ENCODE results near the gene FHOD3. TPM values are rescaled to one million over a fixed set of nuclear protein-coding genes. Genes with fewer than 3 reads are reported as not detected.

Gene FHOD3
- total RNA-seq, 1 donor: not detected

- H3K4me1 ChIP-seq (ENCODE audit: insufficient read depth, low read length): no peaks in the 10 kb centered on the region
- no peak overlapping the region for H3K4me3 ChIP-seq (ENCODE audit: low read length)
- no peaks in the 10 kb centered on the region for H3K9me3 ChIP-seq (ENCODE audit: low read depth, low read length)
- no peaks in the 10 kb centered on the region for H3K27me3 ChIP-seq (ENCODE audit: insufficient read depth, low read length)
Measured at GRCh38 chr18:36608107-36608506, 310.6 kb downstream of the FHOD3 start.

GRCh38 chr18:36610258-36610657 lies 312.7 kb downstream of the FHOD3 start:
- H3K9me3 ChIP-seq (ENCODE audit: low read depth, low read length): no peaks in the 10 kb centered on the region
- no peaks in the 10 kb centered on the region for H3K27me3 ChIP-seq (ENCODE audit: insufficient read depth, low read length)
- H3K4me1 ChIP-seq (ENCODE audit: insufficient read depth, low read length): no peaks in the 10 kb centered on the region
- H3K4me3 ChIP-seq (ENCODE audit: low read length): no peak overlapping the region

- Histone ChIP-seq H3K27me3 (ENCODE audit: insufficient read depth, low read length) (no peaks in the 10 kb centered on the region), H3K9me3 (ENCODE audit: low read depth, low read length) (no peaks in the 10 kb centered on the region), H3K4me3 (ENCODE audit: low read length) (no peak overlapping the region), H3K4me1 (ENCODE audit: insufficient read depth, low read length) (no peaks in the 10 kb centered on the region)
Measured at GRCh38 chr18:36610661-36611060, 313.1 kb downstream of the FHOD3 start.

- Histone ChIP-seq H3K4me1 (ENCODE audit: insufficient read depth, low read length) (no peaks in the 10 kb centered on the region), H3K9me3 (ENCODE audit: low read depth, low read length) (no peaks in the 10 kb centered on the region), H3K27me3 (ENCODE audit: insufficient read depth, low read length) (no peaks in the 10 kb centered on the region), H3K4me3 (ENCODE audit: low read length) (no peak overlapping the region)
Measured at GRCh38 chr18:36613069-36613468, 315.6 kb downstream of the FHOD3 start.

GRCh38 chr18:36613810-36614209 lies 316.3 kb downstream of the FHOD3 start:
- H3K4me1 ChIP-seq (ENCODE audit: insufficient read depth, low read length): no peaks in the 10 kb centered on the region
- H3K27me3 ChIP-seq (ENCODE audit: insufficient read depth, low read length): no peaks in the 10 kb centered on the region
- H3K9me3 ChIP-seq (ENCODE audit: low read depth, low read length): no peaks in the 10 kb centered on the region
- H3K4me3 ChIP-seq (ENCODE audit: low read length): no peak overlapping the region

GRCh38 chr18:36620788-36621187 lies 323.3 kb downstream of the FHOD3 start:
- Histone ChIP-seq H3K27me3 (ENCODE audit: insufficient read depth, low read length) (no peaks in the 10 kb centered on the region), H3K4me1 (ENCODE audit: insufficient read depth, low read length) (no peaks in the 10 kb centered on the region), H3K4me3 (ENCODE audit: low read length) (no peak overlapping the region), H3K9me3 (ENCODE audit: low read depth, low read length) (no peaks in the 10 kb centered on the region)

- no peaks in the 10 kb centered on the region for H3K9me3 ChIP-seq (ENCODE audit: low read depth, low read length)
- H3K4me3 ChIP-seq (ENCODE audit: low read length): no peak overlapping the region
- H3K27me3 ChIP-seq (ENCODE audit: insufficient read depth, low read length): no peaks in the 10 kb centered on the region
- H3K4me1 ChIP-seq (ENCODE audit: insufficient read depth, low read length): no peaks in the 10 kb centered on the region
Measured at GRCh38 chr18:36622610-36623009, 325.1 kb downstream of the FHOD3 start.

GRCh38 chr18:36623091-36623490 lies 325.6 kb downstream of the FHOD3 start:
- Histone ChIP-seq H3K9me3 (ENCODE audit: low read depth, low read length) (no peaks in the 10 kb centered on the region), H3K4me3 (ENCODE audit: low read length) (no peak overlapping the region), H3K4me1 (ENCODE audit: insufficient read depth, low read length) (no peaks in the 10 kb centered on the region), H3K27me3 (ENCODE audit: insufficient read depth, low read length) (no peaks in the 10 kb centered on the region)

- H3K27me3 ChIP-seq (ENCODE audit: insufficient read depth, low read length): no peaks in the 10 kb centered on the region
- no peak overlapping the region for H3K4me3 ChIP-seq (ENCODE audit: low read length)
- H3K9me3 ChIP-seq (ENCODE audit: low read depth, low read length): no peaks in the 10 kb centered on the region
- no peaks in the 10 kb centered on the region for H3K4me1 ChIP-seq (ENCODE audit: insufficient read depth, low read length)
Measured at GRCh38 chr18:36623681-36624190, 326.2 kb downstream of the FHOD3 start.

GRCh38 chr18:36624451-36625167 lies 327.1 kb downstream of the FHOD3 start:
- no peaks in the 10 kb centered on the region for H3K27me3 ChIP-seq (ENCODE audit: insufficient read depth, low read length)
- H3K4me3 ChIP-seq (ENCODE audit: low read length): no peak overlapping the region
- no peaks in the 10 kb centered on the region for H3K9me3 ChIP-seq (ENCODE audit: low read depth, low read length)
- no peaks in the 10 kb centered on the region for H3K4me1 ChIP-seq (ENCODE audit: insufficient read depth, low read length)

GRCh38 chr18:36625386-36625785 lies 327.9 kb downstream of the FHOD3 start:
- no peaks in the 10 kb centered on the region for H3K27me3 ChIP-seq (ENCODE audit: insufficient read depth, low read length)
- H3K9me3 ChIP-seq (ENCODE audit: low read depth, low read length): no peaks in the 10 kb centered on the region

GRCh38 chr18:36627637-36628036 lies 330.1 kb downstream of the FHOD3 start:
- Histone ChIP-seq H3K4me1 (ENCODE audit: insufficient read depth, low read length) (no peaks in the 10 kb centered on the region), H3K4me3 (ENCODE audit: low read length) (no peak overlapping the region), H3K9me3 (ENCODE audit: low read depth, low read length) (no peaks in the 10 kb centered on the region), H3K27me3 (ENCODE audit: insufficient read depth, low read length) (no peaks in the 10 kb centered on the region)

More at GRCh38 chr18:36625386-36625785, 327.9 kb downstream of the FHOD3 start:
- H3K4me3 ChIP-seq (ENCODE audit: low read length): no peak overlapping the region
- no peaks in the 10 kb centered on the region for H3K4me1 ChIP-seq (ENCODE audit: insufficient read depth, low read length)

GRCh38 chr18:36628435-36629137 lies 331.1 kb downstream of the FHOD3 start:
- no peaks in the 10 kb centered on the region for H3K9me3 ChIP-seq (ENCODE audit: low read depth, low read length)
- no peaks in the 10 kb centered on the region for H3K4me1 ChIP-seq (ENCODE audit: insufficient read depth, low read length)
- H3K4me3 ChIP-seq (ENCODE audit: low read length): no peak overlapping the region
- H3K27me3 ChIP-seq (ENCODE audit: insufficient read depth, low read length): no peaks in the 10 kb centered on the region

GRCh38 chr18:36629138-36629530 lies 331.6 kb downstream of the FHOD3 start:
- H3K9me3 ChIP-seq (ENCODE audit: low read depth, low read length): no peaks in the 10 kb centered on the region
- no peaks in the 10 kb centered on the region for H3K4me1 ChIP-seq (ENCODE audit: insufficient read depth, low read length)
- H3K4me3 ChIP-seq (ENCODE audit: low read length): no peak overlapping the region
- H3K27me3 ChIP-seq (ENCODE audit: insufficient read depth, low read length): no peaks in the 10 kb centered on the region

- no peaks in the 10 kb centered on the region for H3K4me1 ChIP-seq (ENCODE audit: insufficient read depth, low read length)
- H3K9me3 ChIP-seq (ENCODE audit: low read depth, low read length): no peaks in the 10 kb centered on the region
- no peak overlapping the region for H3K4me3 ChIP-seq (ENCODE audit: low read length)
- H3K27me3 ChIP-seq (ENCODE audit: insufficient read depth, low read length): no peaks in the 10 kb centered on the region
Measured at GRCh38 chr18:36629836-36630235, 332.3 kb downstream of the FHOD3 start.

- H3K27me3 ChIP-seq (ENCODE audit: insufficient read depth, low read length): no peaks in the 10 kb centered on the region
- no peaks in the 10 kb centered on the region for H3K9me3 ChIP-seq (ENCODE audit: low read depth, low read length)
- no peaks in the 10 kb centered on the region for H3K4me1 ChIP-seq (ENCODE audit: insufficient read depth, low read length)
- H3K4me3 ChIP-seq (ENCODE audit: low read length): no peak overlapping the region
Measured at GRCh38 chr18:36630917-36631316, 333.4 kb downstream of the FHOD3 start.

Data from mononuclear cell (primary cell).